Upper lobe of right lung (tissue), 1 donor: ENCODE results near the gene SAMD3. TPM values are rescaled to one million over a fixed set of nuclear protein-coding genes. Genes with fewer than 3 reads are reported as not detected.
A peak's percentile ranks its signal among the peaks of the same experiment; 100 is the strongest.
"Not testable (repeated sequence)": the region's sequence is repeated elsewhere in the genome, so short reads cannot be mapped to it uniquely, and the experiment has no call there.

ENCODE experiments used
- ATAC-seq: fragments of 200-7000 bp; cut with Tn5 transposase; one replicate; pipeline ENCODE4 v1.9.1; 2020; ENCODE audit warnings: mild to moderate bottlenecking, moderate library complexity
- DNase-seq: peaks from one replicate; pipeline ENCODE4 v3.0.0-alpha.2; 2020
- H3K27ac ChIP-seq: fragments of 200-600 bp; one replicate; pipeline ENCODE4 v1.8.0; 2022
- H3K27me3 ChIP-seq: fragments of 200-600 bp; one replicate; pipeline ENCODE4 v1.8.0; 2022; ENCODE audit warnings: mild to moderate bottlenecking
- H3K36me3 ChIP-seq: fragments of 200-600 bp; one replicate; pipeline ENCODE4 v1.8.0; 2022
- H3K4me1 ChIP-seq: fragments of 200-600 bp; one replicate; pipeline ENCODE4 v1.8.0; 2022
- H3K4me3 ChIP-seq: fragments of 200-600 bp; one replicate; pipeline ENCODE4 v1.8.0; 2022; ENCODE audit warnings: mild to moderate bottlenecking
- H3K9me3 ChIP-seq: fragments of 200-600 bp; one replicate; pipeline ENCODE4 v1.8.0; 2022
- CTCF ChIP-seq: fragments of 200-600 bp; IDR thresholded peaks from one replicate; pipeline ENCODE4 v1.8.0; 2022; ENCODE audit warnings: antibody characterized with exemption
- intact Hi-C: fragments of 100-400 bp; cut with DNase I; formaldehyde crosslinking; loops from one replicate; pipeline ENCODE4 v1.11.0; 2022
- long read RNA-seq: library from polyadenylated mRNA; unstranded; transcript quantifications from one replicate; pipeline ENCODE4 v2.0.0, GENCODE V29; 2021
- total RNA-seq: library from RNA; stranded (reverse); fragmentation: NEBNext Ultra II Directional; extraction: Animal tissue kit (Norgen Biotek cat#: 25700); gene quantifications from one replicate; pipeline ENCODE4 v1.2.1, GENCODE V29; 2021
- donor health status: DM: no; HTN: yes; CAD: no; lungs with severe emphysema.

Gene SAMD3
- total RNA-seq = 5.2 TPM
- long read RNA-seq, partial matches to known transcripts = 1 of 4 reads
- long read RNA-seq, other reads (novel, unspliced or antisense) = 0 of 4 reads

GRCh38 chr6:130222775-130223174 is at the start of gene SAMD3:
Gene SAMD3 (minus strand): TSS chr6:130222951. CDS start chr6:130215273, 7,678 bp downstream.
- no peaks in the 10 kb centered on the region for H3K36me3 ChIP-seq
- no peak within 1 kb of the TSS for H3K4me3 ChIP-seq
- no peak for ATAC-seq
- no peak for DNase-seq
- TF ChIP-seq CTCF = no peak
- no peaks in the 10 kb centered on the region for H3K4me1 ChIP-seq
- H3K9me3 ChIP-seq = no peaks in the 10 kb centered on the region
- intact Hi-C loops = no loop called here
- no peak within 1 kb of the TSS for H3K27ac ChIP-seq
- no peaks in the 10 kb centered on the region for H3K27me3 ChIP-seq

- no peak for ATAC-seq
- no peaks in the 10 kb centered on the region for H3K27me3 ChIP-seq
These were observed 47.4 kb upstream of the SAMD3 start for GRCh38 chr6:130269969-130270635.

DNA sequence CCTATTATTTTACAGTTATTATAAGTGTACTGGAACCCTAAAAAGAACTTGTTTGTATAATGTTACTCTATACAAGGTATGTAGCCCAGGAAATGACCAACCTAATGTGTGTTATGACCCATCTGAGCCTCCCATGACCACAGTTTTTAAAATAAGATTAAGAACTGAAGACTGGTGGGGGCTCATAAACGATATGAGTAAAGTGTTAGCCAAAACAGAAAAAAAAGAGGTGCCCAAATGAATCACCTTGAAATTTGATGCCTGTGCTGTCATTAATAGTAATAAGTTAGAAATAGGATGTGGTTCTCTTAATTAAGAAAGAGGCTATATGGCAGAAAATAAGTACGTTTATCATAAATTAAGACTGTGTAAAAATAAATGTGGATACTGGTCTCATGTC is 42.8 kb upstream of the SAMD3 start:
- DNase-seq, H3K4me3 ChIP-seq, ATAC-seq, H3K4me1 ChIP-seq, H3K27me3 ChIP-seq, H3K9me3 ChIP-seq, H3K36me3 ChIP-seq, intact Hi-C loops, H3K27ac ChIP-seq: not testable (repeated sequence)

More at GRCh38 chr6:130269969-130270635, 47.4 kb upstream of the SAMD3 start:
- no peak for DNase-seq
- Histone ChIP-seq H3K27ac (no peak overlapping the region), H3K36me3 (no peaks in the 10 kb centered on the region), H3K9me3 (peaks cover 15% of the 10 kb centered on the region), H3K4me1 (no peaks in the 10 kb centered on the region), H3K4me3 (no peak overlapping the region)
- intact Hi-C loops = no loop called here
- no peak for TF ChIP-seq CTCF

DNA sequence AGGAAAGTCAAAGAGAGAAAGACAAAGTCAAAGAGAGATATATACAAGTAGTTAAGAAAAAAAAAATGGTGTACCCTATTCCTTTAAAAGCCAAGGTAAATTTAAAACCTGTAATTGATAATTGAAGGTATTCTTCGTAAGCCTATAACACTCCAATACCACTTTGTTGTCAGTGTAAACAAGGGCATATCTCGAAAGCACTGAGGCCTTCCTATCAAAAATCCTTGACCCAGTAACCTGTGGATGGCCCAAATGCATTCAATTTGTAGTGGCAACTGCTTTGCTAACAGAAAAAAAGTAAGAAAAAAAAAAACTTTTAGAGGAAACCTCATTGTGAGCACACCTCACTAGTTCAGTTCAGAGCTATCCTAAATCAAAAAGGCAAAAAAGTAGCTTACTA is 39.3 kb upstream of the SAMD3 start:
- no peak for DNase-seq
- no peak overlapping the region for H3K4me3 ChIP-seq
- TF ChIP-seq CTCF = no peak
- no peak overlapping the region for H3K27ac ChIP-seq
- H3K27me3 ChIP-seq = no peaks in the 10 kb centered on the region
- H3K4me1 ChIP-seq = no peaks in the 10 kb centered on the region
- no peaks in the 10 kb centered on the region for H3K9me3 ChIP-seq
- H3K36me3 ChIP-seq = no peaks in the 10 kb centered on the region
- intact Hi-C loops = no loop called here
- ATAC-seq = no peak

DNA sequence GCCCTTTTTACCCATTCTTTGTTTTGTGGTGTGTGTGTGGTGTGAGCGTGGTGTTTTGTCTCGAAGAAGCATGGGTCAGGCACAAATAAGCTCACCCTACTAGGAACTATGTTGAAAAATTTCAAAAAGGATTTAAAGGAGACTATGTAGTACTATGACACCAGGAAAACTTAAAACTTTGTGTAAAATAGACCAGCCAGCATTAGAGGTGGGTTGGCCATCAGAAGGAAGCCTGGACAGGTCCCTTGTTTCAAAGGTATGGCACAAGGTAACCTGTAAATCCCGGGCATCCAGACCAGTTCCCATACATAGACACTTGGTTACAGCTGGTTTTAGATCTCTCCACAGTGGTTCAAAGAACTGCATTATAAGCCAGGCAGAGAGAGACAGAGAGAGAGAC is 38.8 kb upstream of the SAMD3 start:
- H3K36me3 ChIP-seq, ATAC-seq, H3K27me3 ChIP-seq, intact Hi-C loops, H3K9me3 ChIP-seq, H3K4me1 ChIP-seq, H3K27ac ChIP-seq, DNase-seq, H3K4me3 ChIP-seq: not testable (repeated sequence)

GRCh38 chr6:130260614-130261241 is 38.0 kb upstream of the SAMD3 start:
- H3K4me1 ChIP-seq, ATAC-seq, DNase-seq, H3K27me3 ChIP-seq, H3K36me3 ChIP-seq, H3K27ac ChIP-seq, intact Hi-C loops, H3K9me3 ChIP-seq: not testable (repeated sequence)
- H3K4me3 ChIP-seq = peak overlapping the region; percentile 14

GRCh38 chr6:130260050-130260462 is 37.3 kb upstream of the SAMD3 start:
- H3K4me1 ChIP-seq, intact Hi-C loops, H3K36me3 ChIP-seq: not testable (repeated sequence)

More at GRCh38 chr6:130260050-130260462, 37.3 kb upstream of the SAMD3 start:
- DNase-seq, ATAC-seq, H3K27me3 ChIP-seq, H3K4me3 ChIP-seq, H3K27ac ChIP-seq, H3K9me3 ChIP-seq: not testable (repeated sequence)
